RWPE1 (cell line): Measurements from ENCODE around the gene CDK8.

ENCODE experiments used
- CTCF ChIA-PET: fragments of 350-600 bp; sonication (Branson Sonifier 250); formaldehyde crosslinking; extraction: SDS; loops from one replicate; lab custom pipeline; 2021; lab: Yijun Ruan, JAX
- POLR2A ChIA-PET: fragments of 400-600 bp; formaldehyde crosslinking; extraction: SDS; loops from one replicate; lab custom pipeline; 2020; ENCODE audit warnings: antibody characterized with exemption; ENCODE audit not compliant: low non-redundant PET; lab: Yijun Ruan, JAX
- DNase-seq: peaks from one replicate; pipeline ENCODE4 v3.0.0; 2012; ENCODE audit warnings: low spot score
- H3K27ac ChIP-seq: fragments of 450-650 bp; 2 replicates; pipeline ENCODE4 v1.5.1; 2017
- CTCF ChIP-seq: fragments of 450-650 bp; conservative IDR thresholded peaks from 2 replicates; pipeline ENCODE4 v1.5.1; 2017; ENCODE audit warnings: low read depth, mild to moderate bottlenecking

CDK8 gene

GRCh38 chr13:26390203-26390602 lies 136.3 kb downstream of the CDK8 start:
- CTCF ChIA-PET = no interaction called here
- POLR2A ChIA-PET = no interaction called here
- no peak for TF ChIP-seq CTCF
- DNase-seq = no peak
- no peak overlapping the region for H3K27ac ChIP-seq

GRCh38 chr13:26400545-26400944 lies 146.6 kb downstream of the CDK8 start:
- POLR2A ChIA-PET = no interaction called here
- no peak for DNase-seq
- H3K27ac ChIP-seq = no peak overlapping the region
- TF ChIP-seq CTCF = no peak
- CTCF ChIA-PET = no interaction called here

- no peak overlapping the region for H3K27ac ChIP-seq
- no peak for DNase-seq
- TF ChIP-seq CTCF = no peak
- ChIA-PET POLR2A (no interaction called here), CTCF (no interaction called here)
These were observed 147.1 kb downstream of the CDK8 start for GRCh38 chr13:26401069-26401468.

- CTCF ChIA-PET = no interaction called here
- TF ChIP-seq CTCF = no peak
- H3K27ac ChIP-seq = no peak overlapping the region
- POLR2A ChIA-PET = no interaction called here
- DNase-seq = no peak
These were observed 147.7 kb downstream of the CDK8 start for GRCh38 chr13:26401578-26402021.

- TF ChIP-seq CTCF = no peak
- ChIA-PET POLR2A (no interaction called here), CTCF (interaction anchor here (0.6 kb wide), 1 partner anchor 215 kb away, joined by 3 read pairs; no protein-coding TSS in a partner anchor)
- no peak for DNase-seq
- no peak overlapping the region for H3K27ac ChIP-seq
These were observed 152.9 kb downstream of the CDK8 start for GRCh38 chr13:26406791-26407190.

GRCh38 chr13:26411206-26411605 lies 157.3 kb downstream of the CDK8 start:
- DNase-seq = no peak
- ChIA-PET CTCF (no interaction called here), POLR2A (interaction anchor here (0.6 kb wide), 1 partner anchor 1236 kb away, joined by 5 read pairs; no protein-coding TSS in a partner anchor)
- no peak for TF ChIP-seq CTCF
- H3K27ac ChIP-seq = no peak overlapping the region
